HEK293 (cell line): Measurements from ENCODE around the gene PCED1A.

Experiments used
- CTCF ChIA-PET: fragments of 350-600 bp; formaldehyde crosslinking; extraction: SDS; loops from one replicate; lab custom pipeline; 2021; ENCODE audit warnings: antibody characterized with exemption; lab: Yijun Ruan, JAX
- POLR2A ChIA-PET: fragments of 300-600 bp; formaldehyde crosslinking; extraction: SDS; loops from one replicate; lab custom pipeline; 2020; ENCODE audit warnings: antibody characterized with exemption, inconsistent platforms; lab: Yijun Ruan, JAX
- H3K27ac ChIP-seq: fragments of 200-500 bp; sonication (Bioruptor generic); 2 replicates; pipeline ENCODE4 v1.5.1; 2014; ENCODE audit warnings: low read depth, low read length, control low read depth, inconsistent platforms; ENCODE audit errors: extremely low read depth
- H3K36me3 ChIP-seq, 2 experiments: fragments of 200-500 bp in 1 of 2; sonication (Bioruptor generic) in 1 of 2; 1 replicate in 1 of 2; 2 replicates in 1 of 2; pipeline ENCODE4 v1.5.1; 2014 to 2017; ENCODE audit warnings: inconsistent platforms in 2 of 2, low read length in 2 of 2; ENCODE audit not compliant: control insufficient read depth in 2 of 2, insufficient read depth in 1 of 2
- H3K4me1 ChIP-seq: fragments of 200-500 bp; sonication (Bioruptor generic); 2 replicates; pipeline ENCODE4 v1.5.1; 2014; ENCODE audit warnings: mild to moderate bottlenecking, low read length, inconsistent platforms; ENCODE audit not compliant: control insufficient read depth, insufficient read depth
- H3K4me3 ChIP-seq: 2 replicates; pipeline ENCODE4 v1.5.1; 2011; ENCODE audit warnings: low read depth, mild to moderate bottlenecking, control low read depth, low read length, moderate library complexity
- H3K9me3 ChIP-seq: fragments of 200-500 bp; sonication (Bioruptor generic); 2 replicates; pipeline ENCODE4 v1.5.1; 2014; ENCODE audit warnings: low read depth, low read length, inconsistent platforms; ENCODE audit not compliant: control insufficient read depth, insufficient read depth
- ATF2 ChIP-seq: fragments of 450-650 bp; formaldehyde crosslinking; IDR thresholded peaks from 2 replicates; pipeline ENCODE4 v1.5.1; 2016; ENCODE audit warnings: missing biosample characterization, missing genetic modification characterization, low read depth
- PRDM4 ChIP-seq: fragments of 450-650 bp; formaldehyde crosslinking; IDR thresholded peaks from 2 replicates; pipeline ENCODE4 v1.5.1; 2017; ENCODE audit warnings: missing biosample characterization, missing genetic modification characterization
- SP3 ChIP-seq: fragments of 450-650 bp; formaldehyde crosslinking; IDR thresholded peaks from 2 replicates; pipeline ENCODE4 v1.5.1; 2016; ENCODE audit warnings: missing biosample characterization, missing genetic modification characterization
- SP7 ChIP-seq: fragments of 450-650 bp; formaldehyde crosslinking; IDR thresholded peaks from 2 replicates; pipeline ENCODE4 v1.5.1; 2016; ENCODE audit warnings: missing biosample characterization, missing genetic modification characterization
- ZBTB10 ChIP-seq: fragments of 450-650 bp; formaldehyde crosslinking; IDR thresholded peaks from 2 replicates; pipeline ENCODE4 v1.5.1; 2016; ENCODE audit warnings: missing biosample characterization, missing genetic modification characterization
- ZBTB7A ChIP-seq: fragments of 450-650 bp; formaldehyde crosslinking; IDR thresholded peaks from 2 replicates; pipeline ENCODE4 v1.5.1; 2016; ENCODE audit warnings: low read depth, missing biosample characterization, missing genetic modification characterization
- ZNF114 ChIP-seq: fragments of 450-650 bp; formaldehyde crosslinking; IDR thresholded peaks from 2 replicates; pipeline ENCODE4 v1.5.0; 2017; ENCODE audit warnings: missing biosample characterization, missing genetic modification characterization
- ZNF146 ChIP-seq: fragments of 450-650 bp; formaldehyde crosslinking; IDR thresholded peaks from 2 replicates; pipeline ENCODE4 v1.5.1; 2016; ENCODE audit warnings: missing biosample characterization, missing genetic modification characterization
- ZNF16 ChIP-seq: fragments of 450-650 bp; formaldehyde crosslinking; IDR thresholded peaks from 2 replicates; pipeline ENCODE4 v1.5.1; 2016; ENCODE audit warnings: low read depth, missing biosample characterization, missing genetic modification characterization
- ZNF221 ChIP-seq: fragments of 450-650 bp; formaldehyde crosslinking; IDR thresholded peaks from 2 replicates; pipeline ENCODE4 v1.5.1; 2017; ENCODE audit warnings: missing biosample characterization, missing genetic modification characterization, borderline replicate concordance
- ZNF24 ChIP-seq: fragments of 450-650 bp; formaldehyde crosslinking; IDR thresholded peaks from 2 replicates; pipeline ENCODE4 v1.5.1; 2016; ENCODE audit warnings: missing biosample characterization, missing genetic modification characterization
- ZNF266 ChIP-seq: fragments of 450-650 bp; formaldehyde crosslinking; IDR thresholded peaks from 2 replicates; pipeline ENCODE4 v1.5.1; 2016; ENCODE audit warnings: missing biosample characterization, missing genetic modification characterization, low read depth
- ZNF324 ChIP-seq: fragments of 450-650 bp; formaldehyde crosslinking; IDR thresholded peaks from 2 replicates; pipeline ENCODE4 v1.5.1; 2016; ENCODE audit warnings: missing biosample characterization, missing genetic modification characterization
- ZNF610 ChIP-seq: fragments of 450-650 bp; formaldehyde crosslinking; IDR thresholded peaks from 2 replicates; pipeline ENCODE4 v1.5.1; 2016; ENCODE audit warnings: missing biosample characterization, missing genetic modification characterization, borderline replicate concordance
- ZNF629 ChIP-seq: fragments of 450-650 bp; formaldehyde crosslinking; IDR thresholded peaks from 2 replicates; pipeline ENCODE4 v1.5.1; 2017; ENCODE audit warnings: missing biosample characterization, missing genetic modification characterization
- ZSCAN18 ChIP-seq: fragments of 450-650 bp; formaldehyde crosslinking; IDR thresholded peaks from 2 replicates; pipeline ENCODE4 v1.5.1; 2016; ENCODE audit warnings: missing biosample characterization, missing genetic modification characterization
- ZSCAN23 ChIP-seq: fragments of 450-650 bp; formaldehyde crosslinking; IDR thresholded peaks from 2 replicates; pipeline ENCODE4 v1.5.1; 2016; ENCODE audit warnings: missing biosample characterization, missing genetic modification characterization

The PCED1A gene

GRCh38 chr20:2846698-2847097, 6.2 kb upstream of the PCED1A start:
- Histone ChIP-seq H3K4me3 (no peak overlapping the region), H3K36me3 (peaks cover 0 to 9% of the 10 kb centered on the region in 2 experiments; a peak in 2 of 3 replicates), H3K9me3 (no peaks in the 10 kb centered on the region), H3K27ac (no peak overlapping the region), H3K4me1 (no peaks in the 10 kb centered on the region)
- POLR2A ChIA-PET: interaction anchor here (0.6 kb wide), 1 partner anchor 88 kb away, joined by 3 read pairs; no protein-coding TSS in a partner anchor
- CTCF ChIA-PET: interaction anchor here (12.0 kb wide), 1 partner anchor 90 kb away, joined by 159 read pairs; no protein-coding TSS in a partner anchor
- TF ChIP-seq SP3 (no peak), ZSCAN23 (tag by site-specific recombination) (no peak), PRDM4 (no peak), ZNF221 (tag by site-specific recombination) (no peak), ZNF24 (tag by site-specific recombination) (no peak), ZNF610 (tag by site-specific recombination) (no peak), ZNF629 (tag by site-specific recombination) (no peak), ZNF324 (tag by site-specific recombination) (no peak), ZBTB7A (tag by site-specific recombination) (no peak), SP7 (tag by site-specific recombination) (no peak), ATF2 (tag by site-specific recombination) (no peak), ZNF16 (tag by site-specific recombination) (no peak), ZNF266 (no peak), ZSCAN18 (tag by site-specific recombination) (no peak), ZBTB10 (no peak)

- TF ChIP-seq ZNF146 (tag by site-specific recombination) (peak; percentile 38), ZNF114 (tag by site-specific recombination) (no peak)
- TF ChIP-seq, all 188 proteins: peak for 1
- ChIA-PET POLR2A (no interaction called here), CTCF (interaction anchor here (0.5 to 12.0 kb wide), 5 partner anchors 10 to 270 kb away, joined by 3 to 159 read pairs (median 3); no protein-coding TSS in a partner anchor)
- peaks cover 0 to 9% of the 10 kb centered on the region in 2 experiments; a peak in 2 of 3 replicates for H3K36me3 ChIP-seq
- 0 out of 2 replicates have a peak, but pooled peaks cover 2% of the 10 kb centered on the region for H3K4me1 ChIP-seq
- H3K4me3 ChIP-seq: no peak overlapping the region
- no peaks in the 10 kb centered on the region for H3K9me3 ChIP-seq
- H3K27ac ChIP-seq: no peak overlapping the region
These were observed 5.2 kb upstream of the PCED1A start for GRCh38 chr20:2845607-2846006.
